ENCODE results near the gene ANKH.
A peak's percentile ranks its signal among the peaks of the same experiment; 100 is the strongest.
"Not testable (repeated sequence)": the region's sequence is repeated elsewhere in the genome, so short reads cannot be mapped to it uniquely, and the experiment has no call there.

Gene ANKH

DNA sequence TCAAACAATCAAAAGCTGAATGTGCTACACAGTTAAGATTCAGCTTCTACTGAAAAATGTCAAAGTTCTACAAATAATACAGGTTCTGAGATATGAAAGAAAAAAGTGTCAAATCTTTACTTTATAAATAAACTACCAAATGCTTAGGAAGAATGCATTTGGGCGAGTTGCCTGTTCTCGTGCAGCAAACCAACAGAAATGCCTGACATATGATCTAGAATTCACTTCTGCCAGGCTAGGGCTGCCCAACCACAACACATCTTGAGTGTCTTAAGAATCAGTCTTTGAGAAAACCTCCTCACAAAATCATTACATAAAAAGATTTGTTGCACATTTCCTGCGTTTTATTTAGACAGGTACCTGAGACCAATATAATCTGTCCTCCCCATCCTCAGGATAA lies 42.2 kb downstream of the ANKH start:
- no peak for DNase-seq (ENCODE audit: low read depth in 3 of 3)

DNA sequence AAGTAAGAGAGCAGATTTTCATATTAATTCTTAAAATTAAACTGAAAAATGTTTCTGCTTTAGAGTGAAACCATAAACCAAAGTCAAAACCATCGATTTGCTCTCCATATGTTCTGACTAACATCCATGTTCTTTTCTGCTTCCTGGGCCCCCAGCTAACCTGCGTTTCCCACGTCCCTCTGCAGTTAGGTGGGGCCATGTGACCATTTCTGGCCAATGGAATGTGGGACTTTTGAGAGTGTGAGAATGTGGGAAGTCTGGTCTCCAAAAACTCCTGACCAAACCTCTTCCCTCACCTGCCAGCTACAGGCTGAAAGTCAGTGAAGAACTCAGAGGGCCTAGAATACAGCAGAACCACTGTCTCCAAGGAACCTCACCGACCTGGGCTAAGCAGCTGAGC lies 44.9 kb downstream of the ANKH start:
- no peak for DNase-seq (ENCODE audit: low read depth in 3 of 3)

DNA sequence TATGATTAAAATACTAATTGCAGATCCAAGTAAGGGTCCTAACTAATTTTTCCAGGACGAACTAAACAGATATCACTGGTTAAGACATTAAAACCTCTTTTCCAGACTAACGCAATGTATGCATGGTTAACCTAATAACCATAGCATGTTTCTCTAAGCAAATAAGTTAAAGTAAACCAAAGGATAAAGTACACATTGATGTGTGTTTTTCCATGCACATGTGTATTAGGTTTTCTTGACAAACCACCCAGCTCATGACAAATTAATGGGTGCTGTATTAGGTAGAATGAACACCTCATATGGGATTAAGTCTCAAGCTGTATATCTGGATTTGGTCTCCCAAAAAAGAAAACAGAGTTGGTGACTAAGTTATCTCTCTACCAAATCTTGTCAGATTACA lies 45.6 kb downstream of the ANKH start:
- DNase-seq (ENCODE audit: low read depth in 3 of 3): no peak

DNA sequence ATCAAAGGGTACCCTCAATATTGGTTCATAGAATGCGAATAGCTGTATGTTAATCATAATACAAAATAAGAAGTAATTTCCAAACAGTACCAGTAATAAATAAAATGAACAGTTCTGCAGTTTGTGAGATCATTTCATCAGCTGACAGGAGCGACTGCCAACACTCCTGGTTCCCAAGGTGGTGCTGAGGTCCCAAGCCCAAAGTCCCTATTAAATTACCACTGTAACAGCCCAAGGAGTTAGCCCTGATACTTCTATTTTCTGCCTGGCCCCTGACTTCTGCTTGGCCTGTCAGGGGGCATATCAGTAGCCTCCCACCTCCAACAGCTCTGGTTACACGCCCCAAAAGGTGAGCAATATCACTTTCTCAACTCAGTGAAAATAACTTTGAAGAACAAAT lies 47.1 kb downstream of the ANKH start:
- DNase-seq (ENCODE audit: low read depth in 3 of 3): no peak

DNA sequence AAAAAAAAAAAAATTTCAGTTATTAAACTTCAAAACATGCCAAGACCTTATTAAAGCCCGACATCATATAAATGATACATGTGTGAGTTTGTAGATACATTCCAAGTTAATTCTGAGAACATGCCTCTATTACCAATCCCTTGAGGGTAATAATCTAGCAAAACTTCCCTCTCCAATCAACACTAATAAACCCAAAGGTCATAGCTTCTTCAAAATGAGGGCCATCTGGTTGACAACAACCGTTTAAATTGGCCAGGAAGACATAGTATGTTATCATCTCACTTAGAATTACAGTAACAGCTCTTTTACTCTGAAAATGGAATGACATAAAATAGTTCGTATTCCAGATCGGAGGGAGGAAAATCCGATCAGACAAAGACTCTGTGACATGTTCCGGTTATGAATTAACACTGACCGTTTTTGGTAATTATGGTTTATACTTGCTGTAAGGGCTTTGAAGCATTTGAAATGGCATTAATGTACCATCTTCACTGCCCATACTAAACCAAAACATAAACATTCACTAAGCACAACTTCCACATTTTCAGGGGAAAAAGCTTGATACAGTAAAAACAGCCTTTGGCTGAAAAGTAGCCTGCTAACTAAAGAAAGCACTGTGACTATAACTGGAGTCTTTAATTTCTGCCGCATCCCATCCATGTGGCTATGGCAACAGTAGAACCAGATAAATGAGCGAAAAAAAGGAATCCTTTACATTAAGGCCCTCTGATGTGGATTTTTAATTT lies 50.3 kb downstream of the ANKH start:
- no peak for DNase-seq (ENCODE audit: low read depth in 3 of 3)

DNA sequence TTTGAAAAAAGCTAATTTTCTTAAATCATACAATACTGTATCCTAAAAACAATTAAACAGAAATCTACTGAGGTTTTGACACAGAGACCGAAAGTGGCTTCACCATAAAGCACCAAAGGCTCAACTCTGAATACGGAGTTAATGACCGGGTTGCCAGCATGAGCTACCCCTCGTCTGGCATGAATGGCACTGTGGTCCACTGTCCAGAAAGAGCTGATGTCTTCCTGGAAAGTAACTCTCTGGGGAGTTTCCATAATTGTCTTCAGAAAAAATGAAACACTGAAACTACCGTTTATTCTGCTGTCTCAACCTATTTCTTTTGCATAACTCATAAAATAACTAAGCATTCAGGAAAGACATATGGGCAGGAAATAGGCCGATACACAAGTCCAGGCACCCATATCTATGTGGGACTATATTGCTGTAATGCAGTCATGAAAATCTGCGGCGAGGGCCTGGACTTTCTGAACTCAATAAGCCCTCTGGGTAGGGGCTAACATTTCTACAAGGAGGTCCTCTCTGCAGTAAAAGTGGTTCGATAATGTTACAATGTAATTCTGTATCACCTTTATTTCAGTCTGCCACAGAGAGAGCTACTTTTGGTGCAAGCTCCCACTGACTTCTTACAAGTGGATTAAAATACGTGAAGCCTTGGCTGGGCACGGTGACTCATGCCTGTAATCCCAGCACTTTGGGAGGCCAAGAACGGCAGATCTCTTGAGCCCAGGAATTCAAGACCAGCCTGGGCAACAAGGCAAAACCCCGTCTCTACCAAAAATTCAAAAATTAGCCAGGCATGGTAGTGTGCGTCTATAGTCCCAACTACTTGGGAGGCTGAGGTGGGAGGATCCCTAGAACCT lies 52.4 kb downstream of the ANKH start:
- no peak for DNase-seq (ENCODE audit: low read depth in 3 of 3)

DNA sequence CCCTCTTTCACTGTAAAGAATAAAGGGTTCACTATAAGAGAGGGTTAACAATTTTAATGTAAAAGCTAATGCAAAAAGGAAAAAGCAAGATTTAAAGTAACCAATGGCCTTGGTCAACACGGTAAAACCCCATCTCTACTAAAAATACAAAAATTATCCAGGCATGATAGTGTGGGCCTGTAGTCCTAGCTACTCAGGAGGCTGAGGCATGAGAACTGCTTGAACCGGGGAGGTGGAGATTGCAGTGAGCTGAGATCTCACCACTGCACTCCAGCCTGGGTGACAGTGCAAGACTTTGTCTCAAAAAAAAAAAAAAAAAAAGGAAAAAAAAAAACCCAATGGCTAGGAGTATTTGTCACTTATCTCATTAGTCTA lies 53.8 kb downstream of the ANKH start:
- not testable (repeated sequence) for DNase-seq (ENCODE audit: low read depth in 3 of 3)

DNA sequence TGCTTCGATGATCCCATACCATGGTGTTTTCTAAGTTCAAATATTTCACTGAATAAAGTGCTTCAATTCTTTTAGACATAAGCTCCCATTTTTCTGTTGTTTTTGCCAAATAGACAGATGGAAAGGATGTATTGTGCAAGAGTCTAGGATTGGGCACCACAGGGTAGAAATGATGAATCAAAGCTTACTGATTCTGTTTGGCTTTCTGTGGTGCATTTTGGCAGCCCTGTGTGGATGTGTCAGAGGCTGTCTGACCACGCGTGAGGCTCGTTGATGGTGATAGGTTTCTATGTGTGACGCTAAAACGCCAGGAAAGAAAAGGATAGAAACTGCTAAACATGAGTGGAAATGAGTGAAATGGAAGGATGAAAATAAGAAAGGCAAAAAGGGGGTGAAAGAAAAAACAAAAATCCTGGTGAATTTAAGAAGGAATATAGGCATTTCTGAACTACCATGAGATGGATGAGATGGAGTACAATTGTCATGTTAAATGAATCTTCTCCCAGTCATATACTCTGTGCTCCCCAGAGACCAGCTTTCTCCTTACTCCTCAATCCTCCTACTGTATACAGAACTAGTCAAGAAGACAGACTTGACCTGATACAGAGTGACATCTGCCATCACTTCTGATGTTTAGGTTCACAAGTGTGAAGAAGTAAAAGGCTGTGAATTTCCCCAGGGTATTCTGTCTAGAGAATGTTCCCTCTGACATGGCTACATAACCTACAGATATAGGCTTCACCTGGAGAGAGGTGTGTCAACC lies 54.4 kb downstream of the ANKH start:
- DNase-seq (ENCODE audit: low read depth in 3 of 3): peak; percentile 30 to 55 (median 31)

DNA sequence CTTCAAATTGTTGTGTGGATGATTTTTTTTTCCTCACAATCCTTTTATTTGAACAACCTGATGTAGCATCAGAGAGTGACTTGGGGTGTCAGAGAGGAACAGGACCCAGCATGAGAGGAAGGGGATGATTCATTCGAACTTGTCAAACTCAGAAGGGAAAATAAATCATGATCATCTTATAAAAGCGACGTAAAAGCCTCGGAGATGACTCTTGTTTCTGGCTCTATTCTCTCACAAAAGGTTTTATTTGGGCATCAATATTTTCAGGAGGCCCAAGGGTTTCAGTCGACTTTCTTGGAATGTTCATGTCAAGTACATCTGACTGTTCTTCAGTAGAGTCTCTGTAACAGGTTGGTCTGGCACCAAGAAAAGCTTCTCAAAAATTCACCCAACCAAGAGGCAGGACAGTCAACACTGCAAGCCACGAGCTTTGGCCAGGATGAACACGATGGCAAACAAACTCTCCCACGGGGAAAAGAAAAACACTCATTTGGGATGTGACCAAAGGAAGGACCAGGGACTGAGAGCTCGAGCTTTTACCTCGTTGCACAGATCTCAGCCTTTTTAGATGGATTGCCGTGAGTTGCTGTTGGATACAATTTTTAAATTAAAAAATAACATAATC lies 55.1 kb downstream of the ANKH start:
- no peak for DNase-seq (ENCODE audit: low read depth in 3 of 3)

DNA sequence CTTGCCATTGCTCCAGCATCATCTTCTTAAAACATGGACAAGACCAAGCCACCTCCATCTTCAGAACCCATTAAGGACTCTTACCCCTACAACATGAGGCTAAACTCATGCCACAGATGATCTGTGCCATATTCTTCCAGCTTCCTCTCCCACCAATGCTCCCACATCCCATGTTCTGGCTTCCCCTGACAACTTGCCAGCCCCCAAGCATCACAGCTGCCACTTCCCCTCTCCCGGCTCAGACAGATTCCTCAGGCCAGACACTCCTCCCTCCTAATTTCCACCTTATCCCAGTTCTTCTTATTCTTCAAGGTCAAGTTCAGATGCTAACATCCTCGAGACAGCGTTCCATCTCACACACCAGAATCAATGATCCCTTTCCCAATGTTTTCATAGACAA lies 57.8 kb downstream of the ANKH start:
- no peak for DNase-seq (ENCODE audit: low read depth in 3 of 3)

DNA sequence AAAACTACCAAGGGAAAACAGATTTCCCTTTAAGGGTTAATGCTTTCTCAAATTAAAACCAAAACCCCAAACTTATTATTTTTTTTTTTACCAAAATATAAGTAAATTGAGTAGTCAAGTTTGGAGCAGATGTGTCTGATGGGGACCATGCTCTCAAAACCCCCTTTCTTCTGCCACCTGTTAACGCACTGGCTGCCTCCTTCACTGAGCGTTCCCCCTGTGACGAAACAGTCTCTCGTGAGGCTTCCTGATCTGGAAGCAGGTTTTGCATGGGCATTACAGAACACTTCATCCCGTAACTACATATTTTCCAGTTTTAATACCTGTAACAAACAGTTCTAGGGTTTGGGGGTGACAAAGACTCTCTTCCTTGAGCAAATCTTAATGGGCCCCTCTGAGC lies 59.4 kb downstream of the ANKH start:
- DNase-seq (ENCODE audit: low read depth in 3 of 3): no peak

DNA sequence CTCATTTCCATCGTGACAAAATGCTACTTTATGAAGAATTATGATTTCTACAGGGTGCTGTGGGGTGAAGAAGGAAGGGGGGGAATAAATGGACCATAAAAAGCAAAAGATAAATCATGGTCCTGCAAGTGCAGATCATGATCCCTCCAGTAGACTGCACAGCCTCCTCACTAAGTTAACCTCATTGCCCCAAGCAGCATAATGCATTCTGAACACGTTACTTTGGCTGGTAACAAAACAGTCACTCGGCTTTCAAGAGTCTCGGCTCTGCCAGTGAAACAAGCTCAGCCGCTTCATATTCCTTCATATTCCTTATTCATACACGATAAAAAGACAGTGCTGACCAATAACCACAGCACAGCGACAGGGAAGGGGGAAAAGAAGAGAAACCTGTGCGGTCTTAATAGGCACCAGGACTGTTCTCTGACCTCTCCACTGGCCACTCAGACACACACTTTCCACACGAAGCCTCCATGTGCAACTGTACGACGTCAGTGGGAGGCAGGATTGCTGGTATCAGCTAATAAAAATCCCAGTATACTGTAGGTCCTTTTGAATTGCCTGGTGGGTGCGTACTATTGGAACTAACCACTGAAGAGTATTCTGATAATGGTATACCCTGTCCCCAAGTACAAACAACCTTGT lies 60.5 kb downstream of the ANKH start:
- no peak for DNase-seq (ENCODE audit: low read depth in 3 of 3)

DNA sequence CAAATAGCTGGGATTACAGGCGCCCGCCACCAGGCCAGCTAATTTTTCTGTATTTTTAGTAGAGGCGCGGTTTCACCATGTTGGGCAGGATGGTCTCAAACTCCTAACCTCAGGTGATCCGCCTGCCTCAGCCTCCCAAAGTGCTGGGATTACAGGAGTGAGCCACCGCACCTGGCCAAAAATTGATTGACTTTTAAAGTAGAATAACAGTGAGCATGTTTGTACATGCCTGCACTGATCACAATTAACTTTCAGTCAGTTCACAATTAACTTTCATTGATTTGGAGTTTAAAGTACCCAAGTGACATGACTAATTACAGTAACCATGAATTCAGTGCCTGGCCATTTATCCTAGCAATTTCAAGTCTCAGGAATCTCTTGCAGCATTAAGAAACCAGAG lies 61.3 kb downstream of the ANKH start:
- DNase-seq (ENCODE audit: low read depth in 3 of 3): no peak

DNA sequence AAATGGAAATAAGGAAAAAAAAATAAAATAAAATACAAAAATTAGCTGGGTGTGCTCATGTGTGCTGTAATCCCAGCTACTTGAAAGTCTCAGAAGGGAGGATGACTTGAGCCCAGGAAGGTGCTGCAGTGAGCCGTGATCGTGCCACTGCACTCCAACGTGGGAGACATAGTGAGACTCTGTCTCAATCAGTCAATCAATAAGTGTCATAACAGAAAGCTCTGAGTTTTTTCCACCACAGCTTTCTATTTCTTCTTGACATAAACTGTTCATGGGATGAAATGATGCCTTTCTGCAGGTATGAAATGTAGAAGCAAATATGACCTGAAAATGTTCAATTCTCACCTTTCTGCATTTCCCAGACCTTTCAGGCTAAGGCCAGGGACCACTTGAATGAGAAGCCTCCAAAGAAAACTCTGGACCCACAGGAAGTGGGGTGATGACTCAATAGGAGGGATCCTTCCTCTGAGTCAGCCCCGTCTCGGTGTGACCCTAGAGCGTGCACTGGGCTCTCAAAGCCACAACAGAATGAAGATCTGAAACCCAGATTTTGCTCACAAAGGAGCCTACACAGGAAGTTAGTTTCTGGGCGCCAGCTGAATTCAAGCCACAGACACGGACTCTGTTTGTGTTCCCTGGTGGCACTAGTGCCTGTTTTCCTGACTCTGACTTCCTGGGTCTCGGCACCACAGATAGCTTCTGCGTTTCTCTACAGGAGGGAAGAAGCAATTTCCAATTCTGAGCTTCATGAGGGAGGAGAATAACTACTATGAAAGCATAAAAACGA lies 62.0 kb downstream of the ANKH start:
- peak; percentile 52 to 77 (median 62) for DNase-seq (ENCODE audit: low read depth in 3 of 3)

DNA sequence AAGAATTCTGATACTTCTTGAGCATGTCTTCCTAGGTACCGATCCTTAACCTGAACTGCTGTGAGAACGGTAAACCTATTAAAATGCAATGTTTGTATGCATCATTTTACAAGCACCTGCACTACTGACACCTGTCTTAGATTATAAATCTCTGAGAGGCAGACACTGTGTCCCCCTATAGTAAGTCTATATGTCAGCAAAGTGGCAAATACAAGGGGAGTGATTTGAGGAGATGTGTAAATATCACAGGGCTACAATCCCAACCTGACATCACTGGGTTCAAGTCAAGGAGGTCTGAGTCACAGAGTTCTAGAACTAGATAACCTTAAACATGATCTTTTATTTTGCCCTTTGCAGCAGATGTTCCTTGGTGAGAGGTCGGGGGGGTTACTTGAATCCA lies 64.1 kb downstream of the ANKH start:
- DNase-seq (ENCODE audit: low read depth in 3 of 3): no peak

DNA sequence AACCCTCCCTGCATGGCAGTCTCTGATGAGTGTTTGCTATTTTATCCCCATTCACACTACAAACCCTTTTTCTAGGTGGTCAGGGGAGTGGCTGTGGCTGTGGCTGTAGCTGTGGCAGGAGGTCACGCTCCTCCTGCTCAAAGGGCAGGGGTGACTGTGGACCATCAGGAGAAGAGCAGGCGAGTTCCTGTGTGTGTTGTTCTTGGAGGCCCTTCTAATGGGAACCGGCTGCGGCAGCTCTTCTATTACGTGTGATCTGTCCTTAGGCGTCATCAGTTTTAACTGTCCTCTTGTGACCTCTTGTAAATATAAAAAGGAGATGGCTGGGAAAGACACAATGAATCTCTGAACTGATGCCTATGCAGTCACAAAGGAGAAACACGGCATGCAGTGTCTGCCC lies 65.1 kb downstream of the ANKH start:
- no peak for DNase-seq (ENCODE audit: low read depth in 3 of 3)

DNA sequence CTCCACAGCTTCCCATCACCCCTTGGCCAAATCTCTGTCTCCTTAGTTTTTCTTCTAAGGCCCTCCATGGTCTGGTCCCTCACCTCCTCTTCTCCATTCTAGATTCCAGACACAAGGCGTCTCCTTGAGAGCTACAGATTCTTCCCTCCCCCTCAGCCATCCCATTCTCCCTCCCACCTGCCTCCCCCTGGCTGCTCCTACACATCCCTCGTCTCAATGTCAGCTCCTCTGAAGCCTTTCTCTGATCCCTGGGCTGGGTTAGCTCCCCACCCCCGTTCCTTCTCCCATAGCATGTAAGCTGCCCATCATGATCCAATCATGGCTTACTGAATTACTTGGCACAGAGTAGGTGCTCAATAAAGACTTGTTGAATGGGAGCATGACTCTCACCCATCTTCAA lies 69.0 kb downstream of the ANKH start:
- DNase-seq (ENCODE audit: low read depth in 3 of 3): no peak

DNA sequence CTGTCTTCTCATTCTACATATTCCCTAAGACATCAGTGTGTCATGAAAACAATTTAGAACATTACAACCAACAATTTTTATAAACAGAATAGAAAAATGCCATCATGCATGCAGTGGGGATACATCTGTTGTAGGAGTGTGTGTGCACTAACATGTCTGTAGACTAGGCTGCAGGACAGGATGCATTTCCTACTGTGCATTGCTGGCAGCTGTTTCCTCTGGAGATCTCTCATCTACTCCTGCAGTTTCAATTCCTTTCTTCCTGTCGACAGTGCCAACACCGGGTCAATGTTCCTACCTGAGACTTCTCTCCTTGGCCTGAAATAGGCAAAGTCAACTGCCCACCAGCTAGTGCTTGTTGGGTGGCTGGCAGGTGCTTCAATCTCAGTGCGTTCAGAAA lies 69.8 kb downstream of the ANKH start:
- no peak for DNase-seq (ENCODE audit: low read depth in 3 of 3)

DNA sequence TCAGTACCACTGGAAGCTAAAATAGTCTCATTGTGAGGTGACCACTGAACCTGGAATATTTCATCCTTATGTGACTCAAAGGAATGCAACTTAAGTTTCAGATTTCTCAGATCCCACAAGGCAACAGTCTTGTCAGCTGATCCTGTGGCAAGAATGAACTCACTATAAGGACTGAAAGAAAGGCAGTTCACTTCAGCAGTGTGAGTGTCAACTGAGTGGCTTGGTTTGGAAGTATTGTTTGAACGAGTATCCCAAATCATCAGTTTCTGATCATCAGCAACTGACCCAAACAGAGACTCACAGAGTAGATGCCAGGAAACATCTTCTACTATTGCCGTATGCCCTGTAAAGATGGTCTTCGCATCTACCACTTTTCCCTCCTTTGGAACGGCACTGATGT lies 74.2 kb downstream of the ANKH start:
- DNase-seq (ENCODE audit: low read depth in 3 of 3): not testable (repeated sequence)

DNA sequence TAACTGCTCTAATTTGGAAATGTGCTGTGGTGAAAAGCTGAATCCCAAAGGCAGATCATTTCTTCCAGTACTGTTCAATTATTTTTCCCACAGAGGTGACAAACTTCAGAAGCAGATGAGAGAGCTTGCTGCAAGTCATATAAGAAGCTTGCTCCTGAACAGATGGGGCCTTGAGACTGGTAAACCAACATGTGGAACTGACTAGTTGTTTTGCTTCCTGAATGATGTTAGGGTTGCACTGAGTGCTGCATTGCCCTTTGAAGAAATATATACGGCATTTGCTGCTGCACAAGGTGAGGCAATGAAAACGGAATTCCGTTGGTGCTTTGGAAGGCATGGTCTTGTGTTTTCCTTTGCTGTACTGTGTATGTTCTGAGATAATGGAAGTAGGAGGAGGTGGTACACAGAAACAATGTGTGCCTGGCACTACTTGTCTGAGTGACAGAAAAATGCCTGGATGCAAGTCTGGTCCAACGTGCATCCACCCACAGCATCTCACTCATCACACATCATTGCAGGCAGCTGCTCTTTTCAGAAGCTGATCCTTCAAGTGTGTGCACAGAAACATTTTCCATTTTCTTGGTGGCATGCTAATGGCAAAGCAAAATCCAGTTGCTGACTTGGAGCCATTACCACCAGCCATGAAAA lies 76.9 kb downstream of the ANKH start:
- DNase-seq (ENCODE audit: low read depth in 3 of 3): no peak

Data from stimulated activated CD4-positive, alpha-beta T cell treated with anti-CD3 and anti-CD28 coated beads, TNF-alpha, amount 100 ng/mL, for 48 hours (primary cell).